Activated T-cell treated with anti-CD3 and anti-CD28 coated beads for 4 hours (primary cell): ENCODE results near the gene ISCA2.
"Not testable (repeated sequence)": the region's sequence is repeated elsewhere in the genome, so short reads cannot be mapped to it uniquely, and the experiment has no call there.

ENCODE experiments used
- DNase-seq: peaks from one replicate; pipeline ENCODE4 v3.0.0-alpha.2; 2020

The ISCA2 gene

GRCh38 chr14:74531467-74531866 lies 37.9 kb downstream of the ISCA2 start:
- no peak for DNase-seq

DNA sequence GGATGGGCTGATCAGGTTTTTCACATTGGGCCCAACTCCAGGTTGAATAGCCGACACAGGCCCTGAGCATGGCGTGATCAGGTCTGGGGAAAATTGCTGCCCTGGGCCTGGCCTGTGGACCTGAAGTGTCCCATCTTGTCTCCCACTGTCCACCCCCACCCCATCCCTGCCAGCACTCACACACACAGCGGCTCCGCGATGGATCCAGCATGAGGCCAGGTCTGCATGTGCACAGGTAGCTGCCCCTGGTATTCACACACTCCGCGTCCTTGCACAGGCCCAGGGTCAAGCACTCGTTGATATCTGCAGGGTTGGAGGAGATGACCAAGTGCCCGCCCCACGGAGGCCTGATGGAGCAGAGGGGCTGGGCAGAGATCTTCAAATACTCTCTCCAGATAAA lies 38.7 kb downstream of the ISCA2 start:
- DNase-seq, result no peak

DNA sequence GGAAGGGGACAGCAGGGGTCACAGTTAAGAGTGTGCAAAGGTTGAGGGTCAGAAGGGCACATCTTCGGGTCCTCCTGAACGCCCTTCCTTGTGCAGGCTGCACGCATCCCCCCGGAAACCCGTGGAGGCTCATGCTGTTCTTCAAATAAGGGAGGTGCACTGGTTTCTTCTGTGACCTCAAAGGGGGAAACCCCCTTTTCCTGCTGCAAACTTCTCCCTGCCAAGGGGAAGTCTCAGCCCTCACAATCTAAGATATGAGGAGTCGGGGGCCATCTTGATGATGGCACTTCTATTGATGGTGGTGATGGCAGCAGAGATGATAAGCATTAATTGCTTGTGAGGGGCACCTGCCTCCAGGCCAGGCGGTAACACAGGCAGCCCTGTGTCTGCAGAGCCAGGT lies 40.0 kb downstream of the ISCA2 start:
- no peak for DNase-seq

DNA sequence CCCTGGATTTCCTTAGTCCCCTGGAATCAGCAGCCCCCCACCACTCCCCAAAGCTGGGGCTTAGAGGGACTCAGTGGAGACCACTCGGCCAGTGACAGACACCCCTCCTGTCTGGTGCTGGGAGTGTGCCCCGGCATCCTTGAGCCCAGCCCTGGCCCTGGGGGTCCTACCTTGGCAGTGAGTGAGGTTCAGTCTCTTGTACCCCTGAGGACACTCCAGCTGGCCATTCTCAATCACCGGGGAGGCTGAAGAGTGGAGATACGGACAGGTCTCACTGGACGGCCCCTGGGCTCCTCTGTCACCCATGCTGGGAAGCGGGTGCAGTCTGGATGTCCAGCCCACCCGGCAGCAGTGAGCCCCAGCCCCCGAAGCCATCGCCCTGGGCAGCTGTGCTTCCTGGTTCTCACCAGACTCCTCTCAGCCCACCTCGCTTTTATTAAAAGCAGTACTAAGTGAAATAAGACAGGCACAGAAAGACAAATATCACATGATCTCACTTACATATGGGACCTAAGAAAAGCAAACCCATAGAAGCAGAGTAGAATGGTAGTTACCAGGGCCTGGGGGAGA lies 42.3 kb downstream of the ISCA2 start:
- DNase-seq, result no peak

DNA sequence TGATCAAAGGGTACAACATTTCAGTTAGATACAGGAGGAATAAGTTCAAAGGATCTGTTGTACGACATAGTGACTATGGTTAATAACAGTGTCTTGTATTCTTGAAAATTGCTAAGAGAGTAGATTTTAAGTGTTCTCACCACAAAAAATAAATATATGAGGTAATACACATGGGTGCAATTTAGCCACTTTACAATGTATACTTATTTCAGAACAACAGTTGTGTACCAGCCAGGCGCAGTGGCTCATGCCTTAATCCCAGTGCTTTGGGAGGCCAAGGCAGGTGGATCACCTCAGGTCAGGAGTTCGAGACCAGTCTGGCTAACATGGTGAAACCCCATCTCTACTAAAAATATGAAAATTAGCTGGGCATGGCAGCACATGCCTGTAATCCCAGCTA lies 42.8 kb downstream of the ISCA2 start:
- DNase-seq, result not testable (repeated sequence)

DNA sequence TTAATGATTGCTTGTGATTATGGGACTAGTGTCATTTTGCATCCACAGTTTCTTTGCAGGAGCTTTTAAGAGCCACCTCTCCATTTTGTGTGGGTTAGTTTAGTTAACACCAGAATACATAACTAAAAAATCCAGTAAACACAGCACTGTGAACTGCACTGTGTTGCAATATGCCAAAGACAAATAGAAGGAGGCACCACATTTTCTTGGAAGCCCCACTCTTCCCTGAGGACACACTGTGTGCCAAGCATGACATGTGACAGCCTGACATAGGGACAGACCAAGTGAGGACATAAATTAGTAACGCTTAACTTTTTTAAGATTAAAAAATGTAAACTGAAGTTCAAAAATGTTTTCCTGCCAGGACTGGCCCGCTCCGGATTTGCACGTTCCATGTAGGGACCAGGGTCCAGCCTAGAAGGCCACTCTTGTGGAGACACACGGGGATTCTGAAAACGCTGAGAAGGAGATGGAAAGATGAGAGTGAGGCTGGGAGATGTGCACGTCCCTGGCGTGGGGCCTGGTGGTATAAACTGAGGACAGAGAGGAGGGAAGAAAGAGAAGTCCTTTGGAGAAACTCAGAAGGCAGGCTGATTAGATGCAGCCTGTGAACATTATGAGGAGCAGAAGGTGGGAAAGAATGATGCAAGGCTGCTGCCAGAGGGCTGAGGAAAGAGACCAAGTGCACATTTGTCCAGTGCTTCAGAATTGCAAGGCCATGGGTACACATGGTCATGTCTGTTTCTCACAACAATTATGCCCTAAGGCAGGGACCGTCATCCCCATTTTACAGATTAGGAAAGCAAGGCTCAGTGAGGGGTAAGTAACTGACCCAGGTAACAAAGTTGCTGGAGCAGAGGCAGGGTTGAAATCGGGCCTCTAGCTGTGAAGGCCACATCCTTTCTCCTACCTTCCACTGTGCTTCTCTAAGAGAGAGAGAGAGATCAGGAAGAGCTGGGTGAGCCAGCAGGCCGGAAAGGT lies 45.1 kb downstream of the ISCA2 start:
- DNase-seq, result no peak

GRCh38 chr14:74539503-74539902 lies 45.9 kb downstream of the ISCA2 start:
- DNase-seq, result no peak

DNA sequence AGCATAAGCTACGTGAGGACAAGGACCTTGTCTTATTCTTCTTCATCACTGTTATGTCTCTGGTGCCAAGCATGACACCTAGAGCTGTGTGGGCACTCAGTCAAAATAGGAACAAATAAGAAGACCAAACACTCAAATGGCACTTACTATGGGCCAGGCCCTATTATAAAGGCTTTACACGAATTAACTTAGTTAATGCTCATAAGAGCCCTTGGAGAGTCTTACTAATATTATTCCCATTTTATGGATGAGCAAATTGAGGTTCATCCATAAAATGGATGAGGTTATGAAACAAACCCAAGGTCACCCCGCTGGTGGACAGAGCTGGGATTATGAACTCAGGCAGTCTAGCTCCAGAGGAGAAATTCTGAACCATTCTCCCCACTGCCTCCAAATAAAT lies 47.7 kb downstream of the ISCA2 start:
- DNase-seq, result no peak

DNA sequence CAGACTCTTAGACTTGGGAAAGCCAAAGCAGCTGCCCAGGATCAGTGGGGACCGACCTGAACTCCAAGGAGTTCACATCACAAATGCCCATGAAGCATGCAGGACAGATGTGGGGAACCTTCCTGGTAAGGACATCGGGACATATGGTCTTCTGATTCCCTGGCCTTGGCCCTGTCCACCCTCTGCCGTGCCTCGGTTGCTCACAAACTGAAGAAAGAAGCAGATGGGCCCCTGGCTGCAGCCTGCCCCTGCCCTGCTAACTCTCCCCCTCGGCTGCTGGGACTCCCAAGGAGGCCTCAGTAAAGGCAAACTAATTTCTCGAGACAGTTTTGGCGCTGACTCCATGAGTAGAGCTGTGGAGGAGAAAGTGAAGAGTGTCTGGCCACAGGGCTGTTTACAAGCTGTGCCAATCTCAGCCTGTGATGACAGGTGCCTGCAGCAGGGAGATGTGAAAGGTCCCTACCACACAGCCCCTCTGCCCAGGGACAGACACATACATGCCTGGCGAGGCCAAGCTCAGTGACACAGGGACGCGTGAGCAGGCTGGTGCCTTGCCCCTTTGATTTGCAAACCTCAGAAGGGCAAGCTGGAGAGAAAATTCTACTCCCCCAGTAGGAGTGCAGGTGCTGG lies 48.6 kb downstream of the ISCA2 start:
- DNase-seq, result no peak

GRCh38 chr14:74543771-74544438 lies 50.3 kb downstream of the ISCA2 start:
- DNase-seq, result no peak

GRCh38 chr14:74545386-74545785 lies 51.8 kb downstream of the ISCA2 start:
- no peak for DNase-seq

- DNase-seq, result no peak
These were observed 52.9 kb downstream of the ISCA2 start for GRCh38 chr14:74546416-74546815.
